ENCODE results near the gene MRPL33. TPM values are rescaled to one million over a fixed set of nuclear protein-coding genes. Genes with fewer than 3 reads are reported as not detected.

The MRPL33 gene
- total and polyA plus RNA-seq, 2 of the 13 experiments (the other 11 are each of a cell fraction or from before 2014, with no cell fraction given): 69.7 to 218 TPM

GRCh38 chr2:27756544-27757498, 14.7 kb upstream of the MRPL33 start (continued):
- TF ChIP-seq AKNA (CRISPR knock-in tag; IDR thresholded peaks at IDR 0.05; ENCODE audit: borderline replicate concordance): no peak
- no peak for TF ChIP-seq NFRKB (IDR thresholded peaks at IDR 0.05)
- no peak for TF ChIP-seq ZNF414 (CRISPR knock-in tag; IDR thresholded peaks at IDR 0.05)
- TF ChIP-seq ZNF792 (CRISPR knock-in tag; IDR thresholded peaks at IDR 0.05): no peak
- no peak for TF ChIP-seq BHLHE40 (IDR thresholded peaks at IDR 0.05; ENCODE audit: low read length)
- TF ChIP-seq EZH2 (conservative IDR thresholded peaks at IDR 0.05; ENCODE audit: low read depth, low read length): no peak
- TF ChIP-seq HOXA9 (CRISPR knock-in tag; IDR thresholded peaks at IDR 0.05; ENCODE audit: borderline replicate concordance): no peak
- no peak for TF ChIP-seq DR1 (CRISPR knock-in tag; IDR thresholded peaks at IDR 0.05)
- TF ChIP-seq SP2 (CRISPR knock-in tag; IDR thresholded peaks at IDR 0.05): no peak
- no peak for TF ChIP-seq ZNF781 (CRISPR knock-in tag; IDR thresholded peaks at IDR 0.05; ENCODE audit: borderline replicate concordance, not compliant biosample characterization)
- no peak for TF ChIP-seq CHCHD3 (CRISPR knock-in tag; IDR thresholded peaks at IDR 0.05)
- TF ChIP-seq PHF5A (CRISPR knock-in tag; IDR thresholded peaks at IDR 0.05; ENCODE audit: low read depth, unreplicated experiment): no peak
- TF ChIP-seq CBX2 (IDR thresholded peaks at IDR 0.05; ENCODE audit: low read depth, low read length): no peak
- no peak for TF ChIP-seq CBX2 (CRISPR knock-in tag; IDR thresholded peaks at IDR 0.05; ENCODE audit: low read depth)
- no peak for TF ChIP-seq NFATC3 (CRISPR knock-in tag; IDR thresholded peaks at IDR 0.05)
- no peak for TF ChIP-seq PAXIP1 (CRISPR knock-in tag; conservative IDR thresholded peaks at IDR 0.05)
- no peak for TF ChIP-seq DNMT1 (CRISPR knock-in tag; IDR thresholded peaks at IDR 0.05)
- TF ChIP-seq RXRA (CRISPR knock-in tag; IDR thresholded peaks at IDR 0.05): 0 out of 2 replicates have a peak, but pooled peaks have one; percentile 35
- TF ChIP-seq WIZ (CRISPR knock-in tag; IDR thresholded peaks at IDR 0.05): 0 out of 2 replicates have a peak, but pooled peaks have one; percentile 48
- TF ChIP-seq PHB2 (IDR thresholded peaks at IDR 0.05; ENCODE audit: partially characterized antibody): no peak
